ENCODE results near the gene IRGQ. TPM values are rescaled to one million over a fixed set of nuclear protein-coding genes. Genes with fewer than 3 reads are reported as not detected.

IRGQ gene
- polyA plus RNA-seq, 2 donors, result 3.1 to 4.1 TPM

DNA sequence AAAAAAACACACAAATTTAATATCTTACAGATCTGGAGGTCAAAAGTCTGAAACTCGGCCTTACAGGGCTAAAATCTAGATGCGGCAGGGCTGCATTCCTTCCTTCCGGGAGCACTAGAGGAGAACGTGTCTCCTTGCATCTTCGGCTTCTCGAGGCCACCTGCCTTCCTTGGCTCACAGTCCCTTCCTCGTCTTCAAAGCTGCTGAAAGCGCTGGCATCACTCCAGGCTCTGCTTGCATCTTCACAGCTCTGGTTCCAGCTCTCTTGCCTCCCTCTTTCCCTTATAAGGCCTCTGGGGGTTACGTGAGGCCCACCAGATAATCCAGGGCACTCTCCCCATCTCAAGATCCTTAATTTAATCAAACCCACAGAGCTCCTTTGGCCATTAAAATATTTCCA lies 31.1 kb downstream of the IRGQ start:
- Histone ChIP-seq H3K4me3 (ENCODE audit: low read depth in 1 of 2, low read length in 2 of 2) (no peak overlapping the region), H3K27me3 (ENCODE audit: control insufficient read depth in 1 of 2, insufficient read depth in 2 of 2, low read length in 2 of 2) (no peaks in the 10 kb centered on the region), H3K9me3 (ENCODE audit: control insufficient read depth in 2 of 2, insufficient read depth in 1 of 2, low read depth in 1 of 2, low read length in 1 of 2) (no peaks in the 10 kb centered on the region), H3K4me1 (ENCODE audit: control insufficient read depth in 2 of 2, insufficient read depth in 2 of 2, low read length in 1 of 2) (peaks cover 0 to 3% of the 10 kb centered on the region in 2 donors), H3K36me3 (ENCODE audit: control insufficient read depth in 2 of 2, insufficient read depth in 2 of 2, low read length in 1 of 2) (peaks cover 0 to 8% of the 10 kb centered on the region in 2 donors), H3K27ac (ENCODE audit: low read depth in 2 of 2, low read length in 1 of 2) (no peak overlapping the region)
- 66 to 73% methylated on average over 9 of the region's 9 CpGs for WGBS, 2 donors

DNA sequence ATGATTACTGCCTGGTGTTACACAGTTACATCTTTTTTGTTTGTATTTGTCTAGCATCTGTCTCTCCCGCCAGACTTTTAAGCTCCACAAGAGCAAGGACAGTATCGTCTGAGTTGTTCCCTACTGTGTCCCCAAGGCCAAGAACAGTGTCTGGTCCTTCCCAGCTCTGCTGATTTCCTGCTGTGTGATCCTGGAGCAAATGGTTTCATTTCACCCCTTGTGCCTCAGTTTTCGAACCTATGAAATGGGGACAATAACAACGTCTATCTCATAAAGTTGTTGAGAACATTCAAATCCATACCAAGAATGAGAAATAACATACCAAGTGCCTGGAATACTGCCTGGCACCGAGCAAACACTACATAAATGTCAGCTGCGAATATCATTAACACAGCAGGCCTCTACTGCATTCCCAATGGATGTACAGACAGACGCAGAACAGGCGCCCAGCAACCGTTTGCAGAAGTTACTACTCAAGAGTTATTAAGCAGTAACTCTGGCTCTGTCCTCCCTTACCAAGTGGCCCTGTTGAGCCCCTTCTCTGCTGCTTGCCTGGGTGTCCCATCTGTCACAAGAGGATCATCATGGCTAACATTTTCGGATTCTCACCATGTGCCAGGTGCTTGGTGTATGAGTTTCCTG lies 32.0 kb downstream of the IRGQ start:
- WGBS, 2 donors, result 91 to 92% methylated on average over 10 of the region's 10 CpGs
- H3K36me3 ChIP-seq (ENCODE audit: control insufficient read depth in 2 of 2, insufficient read depth in 2 of 2, low read length in 1 of 2), result peaks cover 0 to 8% of the 10 kb centered on the region in 2 donors
- peaks cover 0 to 3% of the 10 kb centered on the region in 2 donors for H3K4me1 ChIP-seq (ENCODE audit: control insufficient read depth in 2 of 2, insufficient read depth in 2 of 2, low read length in 1 of 2)
- no peaks in the 10 kb centered on the region for H3K27me3 ChIP-seq (ENCODE audit: control insufficient read depth in 1 of 2, insufficient read depth in 2 of 2, low read length in 2 of 2)
- no peaks in the 10 kb centered on the region for H3K9me3 ChIP-seq (ENCODE audit: control insufficient read depth in 2 of 2, insufficient read depth in 1 of 2, low read depth in 1 of 2, low read length in 1 of 2)
- no peak overlapping the region for H3K27ac ChIP-seq (ENCODE audit: low read depth in 2 of 2, low read length in 1 of 2)
- no peak overlapping the region for H3K4me3 ChIP-seq (ENCODE audit: low read depth in 1 of 2, low read length in 2 of 2)

DNA sequence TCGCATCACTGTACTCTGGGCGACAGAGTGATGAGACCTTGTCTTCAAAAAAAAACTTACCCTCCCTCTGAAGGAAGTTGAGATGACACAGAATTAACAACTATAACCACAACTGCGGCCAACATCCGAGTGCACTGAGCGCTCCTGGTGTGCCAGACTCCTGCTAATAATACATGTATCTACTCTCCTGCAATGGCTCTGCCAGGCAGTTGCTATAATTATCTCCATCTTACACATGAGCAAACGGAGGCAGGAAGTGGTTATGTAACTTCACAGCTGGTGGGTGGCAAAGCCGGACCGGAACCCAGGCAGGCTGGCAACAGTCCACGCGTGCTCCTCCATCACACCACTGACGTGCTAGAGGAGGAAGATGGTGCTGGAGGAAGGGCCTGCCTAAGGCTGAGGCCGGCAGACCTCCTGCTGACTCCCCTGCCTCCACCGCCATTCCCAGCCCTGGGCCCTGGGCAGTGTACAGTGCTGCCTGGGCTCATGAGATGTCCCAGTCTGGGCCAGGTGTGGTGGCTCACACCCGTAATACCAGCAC lies 33.2 kb downstream of the IRGQ start:
- no peaks in the 10 kb centered on the region for H3K9me3 ChIP-seq (ENCODE audit: control insufficient read depth in 2 of 2, insufficient read depth in 1 of 2, low read depth in 1 of 2, low read length in 1 of 2)
- peaks cover 0 to 8% of the 10 kb centered on the region in 2 donors for H3K36me3 ChIP-seq (ENCODE audit: control insufficient read depth in 2 of 2, insufficient read depth in 2 of 2, low read length in 1 of 2)
- 60 to 66% methylated on average over 14 of the region's 14 CpGs for WGBS, 2 donors
- no peaks in the 10 kb centered on the region for H3K27me3 ChIP-seq (ENCODE audit: control insufficient read depth in 1 of 2, insufficient read depth in 2 of 2, low read length in 2 of 2)
- no peak overlapping the region for H3K4me3 ChIP-seq (ENCODE audit: low read depth in 1 of 2, low read length in 2 of 2)
- peaks cover 0 to 3% of the 10 kb centered on the region in 2 donors for H3K4me1 ChIP-seq (ENCODE audit: control insufficient read depth in 2 of 2, insufficient read depth in 2 of 2, low read length in 1 of 2)
- peak overlapping the region; percentile 57 to 59 for H3K27ac ChIP-seq (ENCODE audit: low read depth in 2 of 2, low read length in 1 of 2)

DNA sequence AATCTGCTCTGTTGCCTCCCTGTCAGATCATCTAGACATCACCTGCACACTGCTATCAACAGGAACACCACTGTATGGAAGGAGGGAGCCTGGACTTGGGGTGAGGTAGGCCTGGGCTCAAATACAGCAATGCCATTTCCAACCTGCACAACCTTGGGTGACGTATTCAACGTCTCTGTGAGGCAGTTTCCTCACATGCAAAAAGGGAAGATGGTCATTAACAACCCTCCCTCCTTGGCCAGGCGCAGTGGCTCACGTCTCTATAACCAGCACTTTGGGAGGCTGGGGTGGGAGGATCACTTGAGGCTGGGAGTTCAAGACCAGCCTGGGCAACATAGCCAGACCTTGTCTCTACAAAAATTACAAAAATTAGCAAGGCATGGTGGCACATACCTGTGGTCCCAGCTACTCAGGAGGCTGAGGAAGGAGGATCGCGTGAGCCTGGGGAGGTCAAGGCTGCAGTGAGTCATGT lies 33.7 kb downstream of the IRGQ start:
- WGBS, 2 donors, result 83% methylated on average over 6 of the region's 6 CpGs
- Histone ChIP-seq H3K9me3 (ENCODE audit: control insufficient read depth in 2 of 2, insufficient read depth in 1 of 2, low read depth in 1 of 2, low read length in 1 of 2) (no peaks in the 10 kb centered on the region), H3K27ac (ENCODE audit: low read depth in 2 of 2, low read length in 1 of 2) (peak overlapping the region; percentile 37 to 59), H3K4me1 (ENCODE audit: control insufficient read depth in 2 of 2, insufficient read depth in 2 of 2, low read length in 1 of 2) (peaks cover 0 to 3% of the 10 kb centered on the region in 2 donors), H3K36me3 (ENCODE audit: control insufficient read depth in 2 of 2, insufficient read depth in 2 of 2, low read length in 1 of 2) (peaks cover 0 to 8% of the 10 kb centered on the region in 2 donors), H3K27me3 (ENCODE audit: control insufficient read depth in 1 of 2, insufficient read depth in 2 of 2, low read length in 2 of 2) (no peaks in the 10 kb centered on the region), H3K4me3 (ENCODE audit: low read depth in 1 of 2, low read length in 2 of 2) (no peak overlapping the region)

DNA sequence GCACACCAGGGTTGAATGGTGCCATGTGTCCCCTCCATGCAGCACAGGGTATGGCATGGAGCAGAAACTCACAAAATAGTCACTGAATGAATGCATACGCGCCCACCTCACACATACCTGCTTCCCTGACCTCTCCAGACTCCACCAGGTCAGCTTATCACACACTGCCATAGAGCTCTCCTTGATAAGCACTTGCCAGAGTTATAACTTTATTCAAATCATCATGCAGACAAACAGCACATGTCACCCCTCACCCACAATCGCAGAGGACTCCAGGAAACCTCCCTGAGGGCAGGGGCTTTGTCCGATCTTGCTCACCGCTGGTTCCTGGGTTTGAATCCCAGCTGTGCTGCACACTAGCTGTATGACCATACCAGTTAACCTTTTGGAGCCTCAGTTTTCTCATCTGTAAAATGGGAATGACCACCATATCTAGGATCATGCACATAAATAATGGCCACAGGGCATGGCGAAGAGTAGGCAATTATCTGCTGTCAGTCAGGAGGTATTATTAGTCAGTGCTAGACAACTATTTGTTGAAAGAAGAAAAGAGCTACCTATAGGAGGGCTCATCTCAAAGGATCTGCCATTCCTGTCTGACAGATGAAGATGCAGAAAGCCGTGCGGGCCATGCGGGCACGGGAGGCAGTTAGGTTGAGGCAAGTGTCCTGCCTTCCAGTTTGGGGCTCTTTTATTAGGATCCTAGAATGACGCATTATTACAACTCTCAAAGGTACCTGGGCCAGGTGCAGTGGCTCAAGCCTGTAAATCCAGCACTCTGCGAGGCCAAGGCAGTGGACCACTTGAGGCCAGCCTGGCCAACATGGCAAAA lies 34.6 kb downstream of the IRGQ start:
- peaks cover 0 to 8% of the 10 kb centered on the region in 2 donors for H3K36me3 ChIP-seq (ENCODE audit: control insufficient read depth in 2 of 2, insufficient read depth in 2 of 2, low read length in 1 of 2)
- H3K4me3 ChIP-seq (ENCODE audit: low read depth in 1 of 2, low read length in 2 of 2), result no peak overlapping the region
- H3K4me1 ChIP-seq (ENCODE audit: control insufficient read depth in 2 of 2, insufficient read depth in 2 of 2, low read length in 1 of 2), result peaks cover 0 to 3% of the 10 kb centered on the region in 2 donors
- WGBS, 2 donors, result 93% methylated on average over 12 of the region's 12 CpGs
- H3K9me3 ChIP-seq (ENCODE audit: control insufficient read depth in 2 of 2, insufficient read depth in 1 of 2, low read depth in 1 of 2, low read length in 1 of 2), result no peaks in the 10 kb centered on the region
- no peak overlapping the region for H3K27ac ChIP-seq (ENCODE audit: low read depth in 2 of 2, low read length in 1 of 2)
- no peaks in the 10 kb centered on the region for H3K27me3 ChIP-seq (ENCODE audit: control insufficient read depth in 1 of 2, insufficient read depth in 2 of 2, low read length in 2 of 2)

DNA sequence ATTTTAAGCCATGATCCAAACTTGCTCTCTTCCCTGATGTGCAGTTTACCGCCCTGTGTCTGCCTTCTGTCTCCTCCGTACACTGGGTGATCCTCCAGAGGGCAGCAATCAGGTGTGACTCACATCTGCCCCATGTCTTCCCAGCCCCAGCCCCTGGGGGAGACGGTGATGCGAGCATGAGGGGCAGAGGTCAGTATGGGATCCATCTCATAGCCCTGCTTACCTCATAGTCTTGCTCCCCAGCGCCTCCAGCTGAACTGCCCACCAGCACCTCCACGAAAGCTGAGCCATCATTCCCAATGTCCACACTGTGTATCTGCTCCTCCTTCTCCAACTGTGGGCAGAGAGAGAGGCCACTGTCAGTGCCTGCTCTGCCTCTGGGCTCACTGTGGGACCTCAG lies 35.2 kb downstream of the IRGQ start:
- Histone ChIP-seq H3K4me3 (ENCODE audit: low read depth in 1 of 2, low read length in 2 of 2) (no peak overlapping the region), H3K9me3 (ENCODE audit: control insufficient read depth in 2 of 2, insufficient read depth in 1 of 2, low read depth in 1 of 2, low read length in 1 of 2) (no peaks in the 10 kb centered on the region), H3K36me3 (ENCODE audit: control insufficient read depth in 2 of 2, insufficient read depth in 2 of 2, low read length in 1 of 2) (peaks cover 0 to 8% of the 10 kb centered on the region in 2 donors), H3K4me1 (ENCODE audit: control insufficient read depth in 2 of 2, insufficient read depth in 2 of 2, low read length in 1 of 2) (peaks cover 0 to 3% of the 10 kb centered on the region in 2 donors), H3K27me3 (ENCODE audit: control insufficient read depth in 1 of 2, insufficient read depth in 2 of 2, low read length in 2 of 2) (no peaks in the 10 kb centered on the region), H3K27ac (ENCODE audit: low read depth in 2 of 2, low read length in 1 of 2) (no peak overlapping the region)
- 82 to 87% methylated on average over 6 of the region's 6 CpGs for WGBS, 2 donors

DNA sequence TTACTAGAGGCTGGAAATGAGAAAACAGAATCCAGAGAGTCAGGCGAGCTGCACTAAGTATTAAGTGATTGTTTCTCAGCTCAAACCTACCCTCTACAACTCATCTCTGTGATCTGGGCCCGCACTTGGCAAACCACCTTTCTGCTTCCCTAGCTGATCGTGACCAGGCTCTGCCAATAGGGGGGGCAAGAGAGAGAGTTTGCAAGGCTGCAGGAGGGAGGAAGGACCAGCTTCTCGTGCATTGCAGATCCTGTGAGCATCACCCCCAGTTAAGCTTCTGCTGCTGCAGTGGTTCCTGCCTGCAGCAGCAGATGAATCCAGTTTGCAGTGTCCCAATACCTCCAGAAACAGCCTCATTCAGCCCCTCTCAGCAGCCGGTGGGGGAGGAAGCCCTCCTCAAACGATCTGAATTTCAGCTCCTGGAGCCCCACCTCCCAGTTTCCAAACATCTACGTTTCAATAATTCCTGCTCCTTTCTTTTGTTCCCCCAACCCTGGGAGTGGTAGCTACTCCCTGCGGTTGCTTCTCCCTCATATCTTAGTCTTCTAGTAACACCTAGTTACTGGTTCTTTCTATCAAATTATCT lies 40.7 kb downstream of the IRGQ start:
- peaks cover 0 to 29% of the 10 kb centered on the region in 2 donors for H3K36me3 ChIP-seq (ENCODE audit: control insufficient read depth in 2 of 2, insufficient read depth in 2 of 2, low read length in 1 of 2)

DNA sequence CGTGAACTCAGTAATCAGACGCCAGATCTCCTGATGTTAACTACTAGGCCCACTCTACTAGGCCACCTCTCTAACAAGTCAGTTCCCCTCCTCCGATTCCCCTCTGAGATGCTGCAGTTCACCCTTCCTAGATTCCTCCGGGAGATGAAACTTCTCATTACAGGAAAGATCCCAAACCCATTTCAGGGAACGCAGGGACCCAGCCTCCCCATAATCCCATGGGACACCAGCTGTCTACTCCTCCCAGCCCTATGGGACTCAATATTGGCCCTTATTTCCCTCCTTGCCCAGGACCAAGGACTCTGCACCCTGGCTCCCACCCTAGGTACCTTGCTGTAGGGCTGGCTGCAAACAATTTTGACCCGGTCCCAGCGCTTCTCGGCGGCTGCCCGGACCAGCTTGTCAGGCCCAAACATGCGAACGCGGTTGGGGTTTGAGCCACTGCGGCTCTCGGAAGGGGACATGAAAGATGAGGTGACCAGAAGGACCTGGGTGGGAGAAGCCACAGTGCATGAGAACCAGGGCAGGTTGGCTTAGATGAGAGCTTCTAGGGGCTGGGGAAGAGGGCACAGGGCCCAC lies 41.5 kb downstream of the IRGQ start:
- no peaks in the 10 kb centered on the region for H3K4me1 ChIP-seq (ENCODE audit: control insufficient read depth in 2 of 2, insufficient read depth in 2 of 2, low read length in 1 of 2)
- WGBS, 2 donors, result 92 to 93% methylated on average over 15 of the region's 15 CpGs
- H3K27me3 ChIP-seq (ENCODE audit: control insufficient read depth in 1 of 2, insufficient read depth in 2 of 2, low read length in 2 of 2), result no peaks in the 10 kb centered on the region
- no peaks in the 10 kb centered on the region for H3K9me3 ChIP-seq (ENCODE audit: control insufficient read depth in 2 of 2, insufficient read depth in 1 of 2, low read depth in 1 of 2, low read length in 1 of 2)
- no peak overlapping the region for H3K27ac ChIP-seq (ENCODE audit: low read depth in 2 of 2, low read length in 1 of 2)
- no peak overlapping the region for H3K4me3 ChIP-seq (ENCODE audit: low read depth in 1 of 2, low read length in 2 of 2)
- peaks cover 0 to 29% of the 10 kb centered on the region in 2 donors for H3K36me3 ChIP-seq (ENCODE audit: control insufficient read depth in 2 of 2, insufficient read depth in 2 of 2, low read length in 1 of 2)

More for the DNA sequence above, 40.7 kb downstream of the IRGQ start:
- Histone ChIP-seq H3K27me3 (ENCODE audit: control insufficient read depth in 1 of 2, insufficient read depth in 2 of 2, low read length in 2 of 2) (no peaks in the 10 kb centered on the region), H3K27ac (ENCODE audit: low read depth in 2 of 2, low read length in 1 of 2) (no peak overlapping the region), H3K4me3 (ENCODE audit: low read depth in 1 of 2, low read length in 2 of 2) (no peak overlapping the region), H3K4me1 (ENCODE audit: control insufficient read depth in 2 of 2, insufficient read depth in 2 of 2, low read length in 1 of 2) (no peaks in the 10 kb centered on the region), H3K9me3 (ENCODE audit: control insufficient read depth in 2 of 2, insufficient read depth in 1 of 2, low read depth in 1 of 2, low read length in 1 of 2) (no peaks in the 10 kb centered on the region)
- WGBS, 2 donors, result 37% methylated on average over 8 of the region's 8 CpGs

DNA sequence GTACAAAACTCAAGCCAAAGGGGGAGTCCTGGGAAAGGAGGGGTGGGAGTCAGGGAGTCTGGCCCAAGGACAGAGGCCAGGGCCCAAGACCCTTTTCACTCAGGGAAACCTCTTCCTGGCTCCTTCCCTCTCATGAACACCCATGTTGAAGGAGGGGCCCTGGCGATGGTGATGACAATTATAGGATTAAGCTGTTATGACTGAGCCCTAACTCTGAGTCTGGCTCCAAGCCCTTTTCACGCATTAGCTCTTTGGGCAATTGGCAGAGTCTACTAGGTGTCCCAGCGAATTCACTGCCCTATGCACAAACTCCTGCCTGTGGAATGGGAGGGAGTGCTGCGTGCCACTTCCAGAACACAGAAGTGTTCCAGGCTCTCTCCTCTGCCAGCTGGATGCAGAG lies 42.3 kb downstream of the IRGQ start:
- Histone ChIP-seq H3K4me3 (ENCODE audit: low read depth in 1 of 2, low read length in 2 of 2) (no peak overlapping the region), H3K9me3 (ENCODE audit: control insufficient read depth in 2 of 2, insufficient read depth in 1 of 2, low read depth in 1 of 2, low read length in 1 of 2) (no peaks in the 10 kb centered on the region), H3K27me3 (ENCODE audit: control insufficient read depth in 1 of 2, insufficient read depth in 2 of 2, low read length in 2 of 2) (no peaks in the 10 kb centered on the region), H3K4me1 (ENCODE audit: control insufficient read depth in 2 of 2, insufficient read depth in 2 of 2, low read length in 1 of 2) (no peaks in the 10 kb centered on the region), H3K36me3 (ENCODE audit: control insufficient read depth in 2 of 2, insufficient read depth in 2 of 2, low read length in 1 of 2) (peaks cover 0 to 29% of the 10 kb centered on the region in 2 donors), H3K27ac (ENCODE audit: low read depth in 2 of 2, low read length in 1 of 2) (no peak overlapping the region)
- WGBS, 2 donors, result 46 to 75% methylated on average over 4 of the region's 4 CpGs
